ENCODE results near the gene BCDIN3D.

GRCh38 chr12:49800421-49801140, 42.3 kb downstream of the BCDIN3D start:
- TF ChIP-seq TARDBP (IDR thresholded peaks at IDR 0.05) = no peak
- no peak for TF ChIP-seq CTBP1 (IDR thresholded peaks at IDR 0.05; ENCODE audit: borderline replicate concordance)
- no peak for TF ChIP-seq PKNOX1 (IDR thresholded peaks at IDR 0.05)

Measured in HEK293T (cell line).